ENCODE results near the gene STIM1. TPM values are rescaled to one million over a fixed set of nuclear protein-coding genes. Genes with fewer than 3 reads are reported as not detected.
"Not testable (repeated sequence)": the region's sequence is repeated elsewhere in the genome, so short reads cannot be mapped to it uniquely, and the experiment has no call there.

Gene STIM1
- polyA plus RNA-seq, 2 donors: 29.5 to 42.7 TPM

DNA sequence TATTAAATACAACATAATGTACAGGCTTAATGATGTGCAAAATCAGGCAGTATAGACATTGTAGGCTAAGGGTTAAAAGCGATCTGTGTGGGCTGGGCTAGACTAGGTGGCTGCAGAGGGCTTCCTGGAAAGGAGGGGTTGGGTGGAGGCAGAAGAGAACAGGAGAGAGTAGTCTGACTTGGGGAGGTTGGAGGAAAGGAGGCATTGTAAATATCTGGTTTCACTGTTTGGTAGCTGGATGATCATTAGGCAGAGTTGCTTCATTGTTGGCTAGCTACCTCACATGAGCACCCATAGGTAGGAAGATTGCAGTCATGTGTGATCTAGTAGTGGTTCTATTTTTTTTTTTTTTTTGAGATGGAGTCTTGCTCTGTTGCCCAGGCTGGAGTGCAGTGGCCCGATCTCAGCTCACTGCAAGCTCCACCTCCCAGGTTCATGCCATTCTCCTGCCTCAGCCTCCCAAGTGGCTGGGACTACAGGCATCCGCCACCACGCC is 5.5 kb downstream of the STIM1 start:
- 74 to 78% methylated on average over 4 of the region's 4 CpGs for WGBS, 2 donors
- not testable (repeated sequence) for H3K36me3 ChIP-seq (ENCODE audit: control insufficient read depth in 2 of 2, insufficient read depth in 2 of 2, low read length in 1 of 2); H3K9me3 ChIP-seq (ENCODE audit: control insufficient read depth in 2 of 2, insufficient read depth in 1 of 2, low read depth in 1 of 2, low read length in 1 of 2); H3K4me3 ChIP-seq (ENCODE audit: low read depth in 1 of 2, low read length in 2 of 2); H3K27me3 ChIP-seq (ENCODE audit: control insufficient read depth in 1 of 2, insufficient read depth in 2 of 2, low read length in 2 of 2)
- Histone ChIP-seq H3K27ac (ENCODE audit: low read depth in 2 of 2, low read length in 1 of 2) (peak overlapping the region in 1 of 2 donors; percentile 2), H3K4me1 (ENCODE audit: control insufficient read depth in 2 of 2, insufficient read depth in 2 of 2, low read length in 1 of 2) (peaks cover 4 to 12% of the 10 kb centered on the region in 2 donors)

- no peaks in the 10 kb centered on the region for H3K27me3 ChIP-seq (ENCODE audit: control insufficient read depth in 1 of 2, insufficient read depth in 2 of 2, low read length in 2 of 2)
- no peaks in the 10 kb centered on the region for H3K9me3 ChIP-seq (ENCODE audit: control insufficient read depth in 2 of 2, insufficient read depth in 1 of 2, low read depth in 1 of 2, low read length in 1 of 2)
These were observed 6.2 kb downstream of the STIM1 start for GRCh38 chr11:3861683-3862082.

GRCh38 chr11:3865388-3866193 is 10.1 kb downstream of the STIM1 start:
- Histone ChIP-seq H3K4me3 (ENCODE audit: low read depth in 1 of 2, low read length in 2 of 2) (no peak overlapping the region), H3K9me3 (ENCODE audit: control insufficient read depth in 2 of 2, insufficient read depth in 1 of 2, low read depth in 1 of 2, low read length in 1 of 2) (no peaks in the 10 kb centered on the region), H3K27ac (ENCODE audit: low read depth in 2 of 2, low read length in 1 of 2) (peak overlapping the region; percentile 28 to 62), H3K4me1 (ENCODE audit: control insufficient read depth in 2 of 2, insufficient read depth in 2 of 2, low read length in 1 of 2) (peaks cover 0 to 16% of the 10 kb centered on the region in 2 donors), H3K27me3 (ENCODE audit: control insufficient read depth in 1 of 2, insufficient read depth in 2 of 2, low read length in 2 of 2) (no peaks in the 10 kb centered on the region), H3K36me3 (ENCODE audit: control insufficient read depth in 2 of 2, insufficient read depth in 2 of 2, low read length in 1 of 2) (no peaks in the 10 kb centered on the region)
- 26 to 36% methylated on average over 3 of the region's 3 CpGs for WGBS, 2 donors

More at GRCh38 chr11:3861683-3862082, 6.2 kb downstream of the STIM1 start:
- Histone ChIP-seq H3K27ac (ENCODE audit: low read depth in 2 of 2, low read length in 1 of 2) (no peak overlapping the region), H3K4me3 (ENCODE audit: low read depth in 1 of 2, low read length in 2 of 2) (no peak overlapping the region), H3K36me3 (ENCODE audit: control insufficient read depth in 2 of 2, insufficient read depth in 2 of 2, low read length in 1 of 2) (no peaks in the 10 kb centered on the region), H3K4me1 (ENCODE audit: control insufficient read depth in 2 of 2, insufficient read depth in 2 of 2, low read length in 1 of 2) (peaks cover 3 to 14% of the 10 kb centered on the region in 2 donors)
- WGBS, 2 donors: 48 to 58% methylated on average over 1 of the region's 1 CpG

DNA sequence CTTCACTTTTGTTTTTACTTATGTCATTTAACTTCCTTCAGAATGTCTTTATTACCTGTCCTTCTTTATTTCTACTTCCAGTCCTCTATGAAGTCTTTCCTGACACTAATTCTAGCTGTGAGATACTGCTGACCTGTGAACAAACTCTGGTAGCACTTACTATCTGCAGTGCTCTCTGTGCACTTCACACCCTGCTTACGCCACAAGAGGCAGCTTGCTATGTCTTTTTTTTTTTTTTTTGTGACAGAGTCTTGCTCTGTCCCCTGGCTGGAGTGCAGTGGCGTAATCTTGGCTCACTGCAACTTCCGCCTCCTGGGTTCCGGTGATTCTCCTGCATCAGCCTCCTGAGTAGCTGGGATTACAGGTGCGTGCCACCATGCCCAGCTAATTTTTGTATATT is 10.7 kb downstream of the STIM1 start:
- Histone ChIP-seq H3K4me3 (ENCODE audit: low read depth in 1 of 2, low read length in 2 of 2) (no peak overlapping the region), H3K27ac (ENCODE audit: low read depth in 2 of 2, low read length in 1 of 2) (no peak overlapping the region), H3K27me3 (ENCODE audit: control insufficient read depth in 1 of 2, insufficient read depth in 2 of 2, low read length in 2 of 2) (no peaks in the 10 kb centered on the region), H3K9me3 (ENCODE audit: control insufficient read depth in 2 of 2, insufficient read depth in 1 of 2, low read depth in 1 of 2, low read length in 1 of 2) (no peaks in the 10 kb centered on the region), H3K4me1 (ENCODE audit: control insufficient read depth in 2 of 2, insufficient read depth in 2 of 2, low read length in 1 of 2) (peaks cover 0 to 13% of the 10 kb centered on the region in 2 donors), H3K36me3 (ENCODE audit: control insufficient read depth in 2 of 2, insufficient read depth in 2 of 2, low read length in 1 of 2) (no peaks in the 10 kb centered on the region)
- whole genome bisulfite sequencing, 2 donors: 69 to 70% methylated on average over 5 of the region's 5 CpGs

- Histone ChIP-seq H3K4me1 (ENCODE audit: control insufficient read depth in 2 of 2, insufficient read depth in 2 of 2, low read length in 1 of 2) (peaks cover 0 to 13% of the 10 kb centered on the region in 2 donors), H3K36me3 (ENCODE audit: control insufficient read depth in 2 of 2, insufficient read depth in 2 of 2, low read length in 1 of 2) (no peaks in the 10 kb centered on the region), H3K27me3 (ENCODE audit: control insufficient read depth in 1 of 2, insufficient read depth in 2 of 2, low read length in 2 of 2) (no peaks in the 10 kb centered on the region), H3K27ac (ENCODE audit: low read depth in 2 of 2, low read length in 1 of 2) (no peak overlapping the region), H3K9me3 (ENCODE audit: control insufficient read depth in 2 of 2, insufficient read depth in 1 of 2, low read depth in 1 of 2, low read length in 1 of 2) (no peaks in the 10 kb centered on the region), H3K4me3 (ENCODE audit: low read depth in 1 of 2, low read length in 2 of 2) (no peak overlapping the region)
These were observed 11.4 kb downstream of the STIM1 start for GRCh38 chr11:3866836-3867208.

GRCh38 chr11:3867209-3868091 is 12.0 kb downstream of the STIM1 start:
- Histone ChIP-seq H3K27ac (ENCODE audit: low read depth in 2 of 2, low read length in 1 of 2) (peak overlapping the region; percentile 22 to 56), H3K4me1 (ENCODE audit: control insufficient read depth in 2 of 2, insufficient read depth in 2 of 2, low read length in 1 of 2) (peaks cover 0 to 13% of the 10 kb centered on the region in 2 donors), H3K27me3 (ENCODE audit: control insufficient read depth in 1 of 2, insufficient read depth in 2 of 2, low read length in 2 of 2) (no peaks in the 10 kb centered on the region), H3K4me3 (ENCODE audit: low read depth in 1 of 2, low read length in 2 of 2) (no peak overlapping the region), H3K9me3 (ENCODE audit: control insufficient read depth in 2 of 2, insufficient read depth in 1 of 2, low read depth in 1 of 2, low read length in 1 of 2) (no peaks in the 10 kb centered on the region), H3K36me3 (ENCODE audit: control insufficient read depth in 2 of 2, insufficient read depth in 2 of 2, low read length in 1 of 2) (no peaks in the 10 kb centered on the region)
- 29 to 41% methylated on average over 6 of the region's 6 CpGs for WGBS, 2 donors

DNA sequence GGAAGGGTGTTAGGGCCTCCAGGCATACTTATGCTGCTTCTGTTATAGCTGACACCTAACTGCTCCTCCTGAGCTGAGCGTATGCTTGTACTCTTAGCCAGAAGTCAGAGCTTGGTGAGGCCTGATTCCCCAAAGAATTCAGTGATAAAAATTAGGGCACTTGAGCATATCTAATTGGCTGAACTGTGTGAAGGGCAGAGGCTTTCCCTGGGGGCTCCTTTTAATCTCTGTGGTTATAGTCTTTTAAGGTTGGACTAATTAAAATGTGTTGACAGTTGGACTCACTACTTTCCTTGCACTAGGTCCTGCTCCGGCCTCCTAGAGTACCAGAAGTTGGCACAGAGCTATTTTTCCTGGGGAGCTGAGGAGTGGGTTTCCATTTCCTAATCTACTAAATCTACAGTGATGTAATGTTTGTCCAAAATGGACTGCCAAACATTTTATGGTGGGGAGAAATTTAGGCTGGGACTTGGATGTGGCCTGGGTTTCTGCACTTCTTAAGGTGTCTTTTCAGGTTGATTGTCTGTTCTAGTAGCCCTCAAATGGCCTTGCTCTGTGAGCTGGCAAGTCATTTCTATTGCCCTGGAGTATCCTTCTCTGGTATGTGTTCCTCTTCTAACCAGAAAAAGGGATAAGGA is 18.4 kb downstream of the STIM1 start:
- H3K27me3 ChIP-seq (ENCODE audit: control insufficient read depth in 1 of 2, insufficient read depth in 2 of 2, low read length in 2 of 2): no peaks in the 10 kb centered on the region
- no peak overlapping the region for H3K4me3 ChIP-seq (ENCODE audit: low read depth in 1 of 2, low read length in 2 of 2)
- no peaks in the 10 kb centered on the region for H3K36me3 ChIP-seq (ENCODE audit: control insufficient read depth in 2 of 2, insufficient read depth in 2 of 2, low read length in 1 of 2)
- WGBS, 2 donors: 87 to 93% methylated on average over 2 of the region's 2 CpGs
- H3K27ac ChIP-seq (ENCODE audit: low read depth in 2 of 2, low read length in 1 of 2): no peak overlapping the region
- peaks cover 0 to 8% of the 10 kb centered on the region in 2 donors for H3K4me1 ChIP-seq (ENCODE audit: control insufficient read depth in 2 of 2, insufficient read depth in 2 of 2, low read length in 1 of 2)
- H3K9me3 ChIP-seq (ENCODE audit: control insufficient read depth in 2 of 2, insufficient read depth in 1 of 2, low read depth in 1 of 2, low read length in 1 of 2): no peaks in the 10 kb centered on the region

- H3K4me1 ChIP-seq (ENCODE audit: control insufficient read depth in 2 of 2, insufficient read depth in 2 of 2, low read length in 1 of 2): peaks cover 2 to 10% of the 10 kb centered on the region in 2 donors
- no peaks in the 10 kb centered on the region for H3K27me3 ChIP-seq (ENCODE audit: control insufficient read depth in 1 of 2, insufficient read depth in 2 of 2, low read length in 2 of 2)
- no peak overlapping the region for H3K27ac ChIP-seq (ENCODE audit: low read depth in 2 of 2, low read length in 1 of 2)
- no peaks in the 10 kb centered on the region for H3K36me3 ChIP-seq (ENCODE audit: control insufficient read depth in 2 of 2, insufficient read depth in 2 of 2, low read length in 1 of 2)
- WGBS, 2 donors: 78 to 79% methylated on average over 3 of the region's 3 CpGs
- H3K4me3 ChIP-seq (ENCODE audit: low read depth in 1 of 2, low read length in 2 of 2): no peak overlapping the region
- no peaks in the 10 kb centered on the region for H3K9me3 ChIP-seq (ENCODE audit: control insufficient read depth in 2 of 2, insufficient read depth in 1 of 2, low read depth in 1 of 2, low read length in 1 of 2)
These were observed 21.1 kb downstream of the STIM1 start for GRCh38 chr11:3876613-3877012.
